IMR-90 (cell line): ENCODE results near the gene METTL23. TPM values are rescaled to one million over a fixed set of nuclear protein-coding genes. Genes with fewer than 3 reads are reported as not detected.
"Not testable (repeated sequence)": the region's sequence is repeated elsewhere in the genome, so short reads cannot be mapped to it uniquely, and the experiment has no call there.

ENCODE experiments used
- ATAC-seq: fragments of 200-7000 bp; cut with Tn5 transposase; 2 replicates; pipeline ENCODE4 v1.9.1; 2020; ENCODE audit warnings: low read depth, mild to moderate bottlenecking, moderate library complexity
- BruUV-seq: library from RNA; stranded (reverse); fragments of 400-500 nt; replicated peaks from 2 replicates; lab custom pipeline; 2021; lab: Mats Ljungman, UMichigan
- CTCF ChIA-PET: fragments of 300-600 bp; formaldehyde crosslinking; extraction: SDS; loops from one replicate; lab custom pipeline; 2021; ENCODE audit warnings: antibody characterized with exemption; lab: Yijun Ruan, JAX
- POLR2A ChIA-PET: fragments of 300-600 bp; sonication (Branson Sonifier 250); formaldehyde crosslinking; loops from one replicate; lab custom pipeline; 2022; ENCODE audit warnings: antibody characterized with exemption; ENCODE audit not compliant: unreplicated experiment; lab: Charles Lee
- DNase-seq: peaks from one replicate; pipeline ENCODE4 v3.0.0; 2013
- H2AFZ ChIP-seq: replicated peaks from 2 replicates; pipeline ENCODE3; 2013; ENCODE audit warnings: low read length, mild to moderate bottlenecking; ENCODE audit not compliant: poor library complexity
- H2AK5ac ChIP-seq: 2 replicates; pipeline ENCODE4 v1.6.1; 2013; ENCODE audit warnings: low read depth, low read length, inconsistent platforms
- H2AK9ac ChIP-seq: replicated peaks from 2 replicates; pipeline ENCODE3; 2013; ENCODE audit warnings: mild to moderate bottlenecking, low read depth, low read length, moderate library complexity; ENCODE audit not compliant: poor library complexity
- H2BK120ac ChIP-seq: 2 replicates; pipeline ENCODE4 v1.6.1; 2013; ENCODE audit warnings: low read depth, low read length, inconsistent platforms
- H2BK15ac ChIP-seq: 3 replicates; pipeline ENCODE4 v1.6.1; 2013; ENCODE audit warnings: low read depth, low read length, inconsistent platforms
- H2BK20ac ChIP-seq: 2 replicates; pipeline ENCODE4 v1.6.1; 2013; ENCODE audit warnings: low read depth, mild to moderate bottlenecking, inconsistent platforms, low read length, moderate library complexity
- H2BK5ac ChIP-seq: 2 replicates; pipeline ENCODE4 v1.6.1; 2013; ENCODE audit warnings: mild to moderate bottlenecking, low read depth, low read length, inconsistent platforms; ENCODE audit not compliant: poor library complexity, severe bottlenecking
- H3K14ac ChIP-seq: replicated peaks from 2 replicates; pipeline ENCODE4 v1.6.1; 2013; ENCODE audit warnings: low read depth, low read length, inconsistent platforms
- H3K18ac ChIP-seq: 2 replicates; pipeline ENCODE4 v1.6.1; 2013; ENCODE audit warnings: low read depth, low read length, control low read depth
- H3K23ac ChIP-seq: 2 replicates; pipeline ENCODE4 v1.6.1; 2013; ENCODE audit warnings: low read depth, low read length, inconsistent platforms
- H3K27ac ChIP-seq: 2 replicates; pipeline ENCODE4 v1.5.1; 2013; ENCODE audit warnings: mild to moderate bottlenecking, control low read depth, low read length; ENCODE audit not compliant: insufficient read depth
- H3K27me3 ChIP-seq: 2 replicates; pipeline ENCODE4 v1.6.1; 2013; ENCODE audit warnings: low read length; ENCODE audit not compliant: control insufficient read depth, insufficient read depth
- H3K36me3 ChIP-seq: 2 replicates; pipeline ENCODE4 v1.6.1; 2013; ENCODE audit warnings: low read length, mixed read lengths; ENCODE audit not compliant: control insufficient read depth, insufficient read depth
- H3K4ac ChIP-seq: 2 replicates; pipeline ENCODE4 v1.6.1; 2013; ENCODE audit warnings: low read depth, low read length, inconsistent platforms
- H3K4me1 ChIP-seq: 2 replicates; pipeline ENCODE4 v1.6.1; 2013; ENCODE audit warnings: low read length, mixed read lengths; ENCODE audit not compliant: control insufficient read depth, insufficient read depth
- H3K4me2 ChIP-seq: 2 replicates; pipeline ENCODE4 v1.6.1; 2013; ENCODE audit warnings: low read depth, mild to moderate bottlenecking, control low read depth, low read length, moderate library complexity
- H3K4me3 ChIP-seq: 2 replicates; pipeline ENCODE4 v1.5.1; 2013; ENCODE audit warnings: low read depth, mild to moderate bottlenecking, control low read depth, low read length, moderate library complexity; ENCODE audit not compliant: insufficient read depth
- H3K56ac ChIP-seq: 2 replicates; pipeline ENCODE4 v1.6.1; 2013; ENCODE audit warnings: low read length, inconsistent platforms; ENCODE audit not compliant: insufficient read depth; ENCODE audit errors: extremely low read depth
- H3K79me1 ChIP-seq, 2 experiments: 2 replicates each; pipeline ENCODE4 v1.6.1; 2013; ENCODE audit warnings: low read length in 2 of 2, inconsistent platforms in 1 of 2, low read depth in 1 of 2
- H3K9ac ChIP-seq: 2 replicates; pipeline ENCODE4 v1.6.1; 2013; ENCODE audit warnings: low read depth, low read length, control low read depth
- H3K9me1 ChIP-seq: 2 replicates; pipeline ENCODE4 v1.6.1; 2013; ENCODE audit warnings: low read length, inconsistent platforms; ENCODE audit not compliant: insufficient read depth
- H3K9me3 ChIP-seq: 2 replicates; pipeline ENCODE4 v1.6.1; 2013; ENCODE audit warnings: low read length; ENCODE audit not compliant: control insufficient read depth, insufficient read depth
- H4K20me1 ChIP-seq: 2 replicates; pipeline ENCODE4 v1.6.1; 2013; ENCODE audit warnings: low read length, inconsistent platforms; ENCODE audit not compliant: insufficient read depth
- H4K5ac ChIP-seq: 2 replicates; pipeline ENCODE4 v1.6.1; 2013; ENCODE audit warnings: mild to moderate bottlenecking, low read depth, low read length, control low read depth
- H4K8ac ChIP-seq, 2 experiments: 2 replicates each; pipeline ENCODE4 v1.6.1; 2013; ENCODE audit warnings: low read depth in 2 of 2, low read length in 2 of 2, control low read depth in 1 of 2, inconsistent platforms in 1 of 2
- H4K91ac ChIP-seq: 2 replicates; pipeline ENCODE4 v1.6.1; 2013; ENCODE audit warnings: low read depth, low read length, inconsistent platforms; ENCODE audit not compliant: insufficient read depth
- WGBS, 2 experiments: methylation state at CpG; one replicate each; pipeline versions ENCODE4 v1.1.5 to v1.1.7; 2013; ENCODE audit warnings: missing lambda C conversion rate in 2 of 2; ENCODE audit not compliant: insufficient read length in 1 of 2; ENCODE audit errors: extremely low coverage in 2 of 2; 5-methylcytosine and 5-hydroxymethylcytosine counted together
- dilution Hi-C: fragments of 300-500 bp; cut with HindIII; formaldehyde crosslinking; loops from one replicate; pipeline ENCODE4 v1.14.3; 2018; ENCODE audit warnings: low sequenced_read_pairs; ENCODE audit not compliant: unreplicated experiment
- in situ Hi-C: fragments of 300-500 bp; cut with MboI; formaldehyde crosslinking; loops from 3 replicates; pipeline ENCODE4 v1.14.3; 2019; ENCODE audit warnings: low sequenced_read_pairs, inconsistent platforms, mixed read lengths
- intact Hi-C: fragments of 100-400 bp; cut with micrococcal nuclease; formaldehyde crosslinking; loops from 2 replicates; pipeline ENCODE4 v1.10.0; 2022
- polyA plus RNA-seq, 3 experiments: library from polyadenylated mRNA; depleted of rRNA; stranded (reverse); fragments of >200 nt; gene quantifications; 2 replicates each; pipeline ENCODE4 v1.2.3, GENCODE V29; 2012; ENCODE audit warnings: low replicate concordance in 1 of 3
- total RNA-seq: library from RNA; depleted of rRNA; stranded (reverse); fragments of >200 nt; gene quantifications from 2 replicates; pipeline ENCODE4 v1.2.3, GENCODE V29; 2012

Gene METTL23
- total and polyA plus RNA-seq, 2 of the 4 experiments (the other 2 are of a cell fraction): 18.8 to 32.1 TPM

DNA sequence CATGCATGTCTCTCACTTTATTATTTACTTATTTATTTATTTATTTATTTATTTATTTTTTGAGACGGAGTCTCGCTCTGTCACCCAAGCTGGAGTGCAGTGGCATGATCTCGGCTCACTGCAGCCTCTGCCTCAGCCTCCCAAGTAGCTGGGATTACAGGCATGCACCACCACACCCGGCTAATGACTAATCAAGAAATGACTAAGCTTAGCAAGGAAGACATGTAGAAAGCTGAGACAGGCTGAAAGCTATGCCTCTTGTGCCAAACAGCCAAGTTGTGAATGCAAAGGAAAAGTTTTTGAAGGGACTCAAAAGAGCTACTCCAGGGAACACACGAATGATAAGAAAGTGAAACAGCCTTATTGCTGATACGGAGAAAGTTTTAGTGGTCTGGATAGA lies 19.1 kb downstream of the METTL23 start:
- H3K36me3 ChIP-seq: peaks cover 26% of the 10 kb centered on the region
- in situ Hi-C loops, H2BK120ac ChIP-seq, H4K8ac ChIP-seq, H3K56ac ChIP-seq, H2AK9ac ChIP-seq, H2BK15ac ChIP-seq, H3K4me2 ChIP-seq, H3K27ac ChIP-seq, H4K5ac ChIP-seq, POLR2A ChIA-PET, H2BK20ac ChIP-seq, H4K20me1 ChIP-seq, intact Hi-C loops, dilution Hi-C loops, H3K4ac ChIP-seq, H3K9me3 ChIP-seq, H3K18ac ChIP-seq, BruUV-seq, H2BK5ac ChIP-seq, H3K9me1 ChIP-seq, H3K27me3 ChIP-seq, H2AK5ac ChIP-seq, H3K4me3 ChIP-seq, H2AFZ ChIP-seq, H3K4me1 ChIP-seq, H3K14ac ChIP-seq, H3K23ac ChIP-seq, H3K79me1 ChIP-seq, H4K91ac ChIP-seq, H3K9ac ChIP-seq: not testable (repeated sequence)
- CTCF ChIA-PET: interaction anchor here (0.6 kb wide), 1 partner anchor 183 kb away, joined by 3 read pairs; no protein-coding TSS in a partner anchor
- no CpG with 5 or more reads among the region's 6 CpGs for WGBS, 2 experiments
- ATAC-seq (peak; percentile 49; the same call in 1 of the 2 replicates), DNase-seq (peak; percentile 54)
